HepG2 (cell line): ENCODE results near the gene GRB7. TPM values are rescaled to one million over a fixed set of nuclear protein-coding genes. Genes with fewer than 3 reads are reported as not detected.

Experiments used
- ETV5 ChIP-seq: IDR thresholded peaks from 2 replicates; pipeline ENCODE4 v1.6.1; 2018; ENCODE audit warnings: missing biosample characterization, missing genetic modification reagents, inconsistent platforms, borderline replicate concordance
- FOXC1 ChIP-seq: sonication (generic); formaldehyde crosslinking; IDR thresholded peaks from 2 replicates; pipeline ENCODE4 v1.8.0; 2022; ENCODE audit warnings: mild to moderate bottlenecking, missing genetic modification reagents, borderline replicate concordance
- FOXP1 ChIP-seq, 2 experiments: fragments of 450-650 bp in 1 of 2; IDR thresholded peaks; 2 replicates each; pipeline ENCODE4 v1.6.1; 2017 to 2018; ENCODE audit warnings: antibody characterized with exemption in 1 of 2
- FOXP4 ChIP-seq: sonication (generic); formaldehyde crosslinking; IDR thresholded peaks from 2 replicates; pipeline ENCODE4 v1.4.0; 2020; ENCODE audit warnings: missing genetic modification reagents
- HDAC2 ChIP-seq: sonication (generic); formaldehyde crosslinking; IDR thresholded peaks from 2 replicates; pipeline ENCODE4 v1.4.0; 2020; ENCODE audit warnings: missing genetic modification reagents
- HNF4A ChIP-seq: sonication (generic); formaldehyde crosslinking; IDR thresholded peaks from 2 replicates; pipeline ENCODE4 v1.4.0; 2020; ENCODE audit warnings: missing genetic modification reagents
- HNF4G ChIP-seq, 2 experiments: sonication (generic) in 1 of 2; formaldehyde crosslinking in 1 of 2; IDR thresholded peaks; 2 replicates each; pipeline versions ENCODE4 v1.4.0 to v1.6.1; 2011 to 2020; ENCODE audit warnings: borderline replicate concordance in 2 of 2, low read depth in 2 of 2, mild to moderate bottlenecking in 2 of 2, low read length in 1 of 2, missing genetic modification reagents in 1 of 2, moderate library complexity in 1 of 2
- KDM3A ChIP-seq: IDR thresholded peaks from 2 replicates; pipeline ENCODE4 v1.6.1; 2018; ENCODE audit warnings: low read depth, missing compliant biosample characterization
- MAZ ChIP-seq, 2 experiments: sonication (generic) in 1 of 2; formaldehyde crosslinking in 1 of 2; IDR thresholded peaks; 2 replicates each; pipeline versions ENCODE4 v1.5.0 to v1.6.1; 2012 to 2020; ENCODE audit warnings: low read depth in 2 of 2, mild to moderate bottlenecking in 2 of 2, borderline replicate concordance in 1 of 2, improper control_type of control experiment in 1 of 2, low read length in 1 of 2, missing genetic modification reagents in 1 of 2, moderate library complexity in 1 of 2
- NR2F6 ChIP-seq, 2 experiments: IDR thresholded peaks; 2 replicates each; pipeline ENCODE4 v1.6.1; 2016; ENCODE audit warnings: antibody characterized with exemption in 1 of 2, mild to moderate bottlenecking in 1 of 2
- POLR2A ChIP-seq, 2 experiments: IDR thresholded peaks; 2 replicates each; pipeline ENCODE4 v1.6.1; 2011; ENCODE audit warnings: low read depth in 2 of 2, low read length in 2 of 2, mild to moderate bottlenecking in 1 of 2, moderate library complexity in 1 of 2; ENCODE audit not compliant: insufficient read depth in 1 of 2
- RBM22 ChIP-seq: fragments of 200-400 bp; formaldehyde crosslinking; optimal IDR thresholded peaks from 2 replicates; pipeline ENCODE3; 2017; ENCODE audit warnings: mild to moderate bottlenecking, low read length, moderate library complexity
- SIN3A ChIP-seq: IDR thresholded peaks from 2 replicates; pipeline ENCODE4 v1.6.1; 2011; ENCODE audit warnings: low read depth, mild to moderate bottlenecking, control low read depth, low read length, borderline replicate concordance
- TAF1 ChIP-seq: sonication (generic); formaldehyde crosslinking; IDR thresholded peaks from 2 replicates; pipeline ENCODE4 v1.4.0; 2020; ENCODE audit warnings: missing genetic modification reagents
- TCF7 ChIP-seq: sonication (generic); IDR thresholded peaks from 2 replicates; pipeline ENCODE4 v1.6.1; 2016; ENCODE audit warnings: antibody characterized with exemption, low read depth
- THAP9 ChIP-seq: sonication (generic); formaldehyde crosslinking; IDR thresholded peaks from 2 replicates; pipeline ENCODE4; 2020; ENCODE audit warnings: missing genetic modification reagents, mild to moderate bottlenecking, borderline replicate concordance
- ZFX ChIP-seq: sonication (generic); formaldehyde crosslinking; IDR thresholded peaks from 2 replicates; pipeline ENCODE4 v1.4.0; 2020; ENCODE audit warnings: mild to moderate bottlenecking, low read depth, missing genetic modification reagents, moderate library complexity
- ZNF30 ChIP-seq: sonication (generic); formaldehyde crosslinking; IDR thresholded peaks from 2 replicates; pipeline ENCODE4 v1.5.0; 2020; ENCODE audit warnings: mild to moderate bottlenecking, missing genetic modification reagents
- ZNF343 ChIP-seq: sonication (generic); formaldehyde crosslinking; IDR thresholded peaks from 2 replicates; pipeline ENCODE4 v1.4.0; 2020; ENCODE audit warnings: mild to moderate bottlenecking, missing genetic modification reagents
- ZNF431 ChIP-seq: sonication (generic); formaldehyde crosslinking; IDR thresholded peaks from 2 replicates; pipeline ENCODE4 v1.9.0; 2022; ENCODE audit warnings: missing genetic modification reagents, low read depth, mild to moderate bottlenecking, borderline replicate concordance
- ZNF703 ChIP-seq: sonication (generic); formaldehyde crosslinking; IDR thresholded peaks from 2 replicates; pipeline ENCODE4 v1.5.1; 2020; ENCODE audit warnings: missing genetic modification reagents, mild to moderate bottlenecking, moderate library complexity, borderline replicate concordance
- ZXDC ChIP-seq: sonication (generic); formaldehyde crosslinking; IDR thresholded peaks from 2 replicates; pipeline ENCODE4 v1.5.0; 2020; ENCODE audit warnings: mild to moderate bottlenecking, missing genetic modification reagents
- polyA plus RNA-seq, 8 experiments: library from polyadenylated mRNA; depleted of rRNA in 3 of 8; stranded (reverse) in 7 of 8; unstranded in 1 of 8; fragments of >200 nt; fragmentation: Illumina TruSeq in 4 of 8; extraction: Trizol in 4 of 8; gene quantifications; 2 replicates each; pipeline versions ENCODE4 v1.2.1 to v1.2.3, GENCODE V29; 2011 to 2016; ENCODE audit warnings: low read depth in 4 of 8, missing spikeins in 1 of 8, mixed read lengths in 1 of 8; ENCODE audit not compliant: insufficient read depth in 1 of 8
- total RNA-seq, 5 experiments: library from RNA; depleted of rRNA; stranded (reverse); fragments of >200 nt; fragmentation: Illumina TruSeq; extraction: Trizol; gene quantifications; 2 replicates each; pipeline ENCODE4 v1.2.3, GENCODE V29; 2016; ENCODE audit warnings: low read depth in 1 of 5

GRB7 gene
- total and polyA plus RNA-seq, 2 of the 13 experiments (the other 11 are each of a cell fraction or from before 2014, with no cell fraction given): 60.2 to 77.7 TPM

- TF ChIP-seq FOXP1 (IDR thresholded peaks at IDR 0.05): no peak
- TF ChIP-seq FOXP1 (CRISPR knock-in tag; IDR thresholded peaks at IDR 0.05): peak; percentile 33; the same call in 1 of the 2 replicates
- no peak for TF ChIP-seq THAP9 (CRISPR knock-in tag)
- TF ChIP-seq KDM3A (CRISPR knock-in tag): 0 out of 2 replicates have a peak, but pooled peaks have one; percentile 26
- TF ChIP-seq FOXP4 (CRISPR knock-in tag): 0 out of 2 replicates have a peak, but pooled peaks have one; percentile 10
- TF ChIP-seq ZXDC: no peak
- no peak; the same call in 1 of the 2 replicates for TF ChIP-seq ZNF30 (CRISPR knock-in tag)
- TF ChIP-seq FOXC1: no peak
- TF ChIP-seq NR2F6 (IDR thresholded peaks at IDR 0.05): no peak
- TF ChIP-seq NR2F6 (CRISPR knock-in tag; IDR thresholded peaks at IDR 0.05): peak; percentile 34; the same call in 1 of the 2 replicates
- 0 out of 2 replicates have a peak, but pooled peaks have one; percentile 31 for TF ChIP-seq TCF7
- TF ChIP-seq ZNF703 (CRISPR knock-in tag): no peak
- TF ChIP-seq HNF4G (IDR thresholded peaks at IDR 0.05; ENCODE audit: borderline replicate concordance, low read depth, low read length): peak; percentile 54
- peak; percentile 12; the same call in 1 of the 2 replicates for TF ChIP-seq HNF4G (CRISPR knock-in tag; IDR thresholded peaks at IDR 0.05; ENCODE audit: borderline replicate concordance, low read depth)
- TF ChIP-seq ZFX (CRISPR knock-in tag): no peak
- no peak for TF ChIP-seq TAF1
- 0 out of 2 replicates have a peak, but pooled peaks have one; percentile 56 for TF ChIP-seq MAZ (IDR thresholded peaks at IDR 0.05; ENCODE audit: borderline replicate concordance, low read depth, low read length)
- TF ChIP-seq MAZ (CRISPR knock-in tag; IDR thresholded peaks at IDR 0.05; ENCODE audit: low read depth): peak; percentile 61
- TF ChIP-seq HNF4A: peak; percentile 85
- peak; percentile 19; the same call in 1 of the 2 replicates for TF ChIP-seq ETV5 (CRISPR knock-in tag)
- no peak for TF ChIP-seq ZNF343 (CRISPR knock-in tag)
- no peak for TF ChIP-seq RBM22
- no peak for TF ChIP-seq SIN3A
- TF ChIP-seq ZNF431 (CRISPR knock-in tag): no peak
- peak; percentile 59; the same call in 1 of the 2 replicates for TF ChIP-seq HDAC2 (CRISPR knock-in tag)
- TF ChIP-seq POLR2A (IDR thresholded peaks at IDR 0.05; ENCODE audit: insufficient read depth in 1 of 2, low read depth in 2 of 2, low read length in 2 of 2): peak; percentile 49 to 77; a peak in 3 of 4 replicates
These were observed 455 bp upstream of the GRB7 start (continued) for GRCh38 chr17:39737206-39737759.
